ENCODE data around the gene STON1. TPM values are rescaled to one million over a fixed set of nuclear protein-coding genes. Genes with fewer than 3 reads are reported as not detected.

The STON1 gene
- total and polyA plus RNA-seq, 2 of the 8 experiments (the other 6 are each of a cell fraction or from before 2014, with no cell fraction given) = 5.0 to 10.1 TPM

- TF ChIP-seq, protein P1, sequence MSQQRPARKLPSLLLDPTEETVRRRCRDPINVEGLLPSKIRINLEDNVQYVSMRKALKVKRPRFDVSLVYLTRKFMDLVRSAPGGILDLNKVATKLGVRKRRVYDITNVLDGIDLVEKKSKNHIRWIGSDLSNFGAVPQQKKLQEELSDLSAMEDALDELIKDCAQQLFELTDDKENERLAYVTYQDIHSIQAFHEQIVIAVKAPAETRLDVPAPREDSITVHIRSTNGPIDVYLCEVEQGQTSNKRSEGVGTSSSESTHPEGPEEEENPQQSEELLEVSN (IDR thresholded peaks at IDR 0.05) = no peak
- TF ChIP-seq JUN (IDR thresholded peaks at IDR 0.05; ENCODE audit: low read depth, low read length) (no peak), SIX5 (IDR thresholded peaks at IDR 0.05; ENCODE audit: low read depth, low read length) (no peak), PHF8 (conservative IDR thresholded peaks at IDR 0.05; ENCODE audit: low read depth, low read length) (no peak)
Measured at GRCh38 chr2:48590017-48590416, 60.1 kb downstream of the STON1 start (continued).
